K562 (cell line): ENCODE measurements around the gene SLC22A3. TPM values are rescaled to one million over a fixed set of nuclear protein-coding genes. Genes with fewer than 3 reads are reported as not detected.

Source experiments
- ATAC-seq: fragments of 200-7000 bp; cut with Tn5 transposase; 3 replicates; pipeline ENCODE4 v1.9.1; 2020; ENCODE audit warnings: moderate library complexity
- BruUV-seq: library from RNA; stranded (reverse); fragments of 400-500 nt; replicated peaks from 2 replicates; lab custom pipeline; 2021; lab: Mats Ljungman, UMichigan
- CTCF ChIA-PET: fragments of 300-600 bp; formaldehyde crosslinking; extraction: SDS; loops from one replicate; lab custom pipeline; 2021; ENCODE audit warnings: low intra/inter-chr PET ratio; lab: Yijun Ruan, JAX
- POLR2A ChIA-PET: fragments of 300-600, 350-650 bp; sonication (Branson Sonifier 250); formaldehyde crosslinking; extraction: SDS; loops from one replicate; lab custom pipeline; 2021; ENCODE audit warnings: antibody characterized with exemption, inconsistent platforms; lab: Yijun Ruan, JAX
- DNase-seq, 4 experiments: peaks; one replicate each; pipeline versions ENCODE4 v3.0.0 to v3.0.0-alpha.2; 2011 to 2018; ENCODE audit warnings: low spot score in 3 of 4, mixed read lengths in 3 of 4; ENCODE audit errors: extremely low read depth in 1 of 4
- FAIRE-seq: peaks from 2 replicates; lab custom pipeline; 2011; peaks lifted over from hg19 to GRCh38; lab: Jason Lieb, UNC
- H2AFZ ChIP-seq: 2 replicates; pipeline ENCODE4 v1.6.0; 2011; ENCODE audit warnings: low read depth, low read length, control low read depth, inconsistent platforms
- H3K27ac ChIP-seq: fragments of 200-600 bp; 3 replicates; pipeline ENCODE4 v1.8.0; 2011; ENCODE audit warnings: low read depth, mild to moderate bottlenecking, control low read depth, inconsistent platforms, low read length, moderate library complexity, mixed read lengths; ENCODE audit errors: extremely low read depth
- H3K27me3 ChIP-seq, 2 experiments: fragments of 300-600 bp in 1 of 2; 2 replicates in 1 of 2; 3 replicates in 1 of 2; pipeline versions ENCODE4 v1.6.0 to v1.8.0; 2011; ENCODE audit warnings: inconsistent platforms in 2 of 2, low read length in 2 of 2, mild to moderate bottlenecking in 1 of 2, mixed read lengths in 1 of 2, moderate library complexity in 1 of 2; ENCODE audit not compliant: control insufficient read depth in 2 of 2, insufficient read depth in 2 of 2
- H3K36me3 ChIP-seq: fragments of 300-600 bp; 3 replicates; pipeline ENCODE4 v1.8.0; 2011; ENCODE audit warnings: mild to moderate bottlenecking, low read length, inconsistent platforms; ENCODE audit not compliant: control insufficient read depth, insufficient read depth
- H3K4me1 ChIP-seq, 2 experiments: fragments of 200-600 bp in 1 of 2; replicated peaks in 1 of 2; 2 replicates in 1 of 2; 3 replicates in 1 of 2; pipeline versions ENCODE4 v1.5.1 to v1.8.0; 2011; ENCODE audit warnings: inconsistent platforms in 2 of 2, low read length in 2 of 2, mild to moderate bottlenecking in 1 of 2, mixed read lengths in 1 of 2, moderate library complexity in 1 of 2; ENCODE audit not compliant: control insufficient read depth in 2 of 2, insufficient read depth in 2 of 2
- H3K4me2 ChIP-seq: 2 replicates; pipeline ENCODE4 v1.6.1; 2011; ENCODE audit warnings: low read length, control low read depth, inconsistent platforms, mixed read lengths; ENCODE audit not compliant: insufficient read depth
- H3K4me3 ChIP-seq: fragments of 200-600 bp; sonication (generic), shearing (Covaris generic); 2 replicates; pipeline ENCODE4 v1.5.1; 2016; ENCODE audit warnings: control low read depth, inconsistent platforms
- H3K79me2 ChIP-seq: fragments of 200-600 bp; 3 replicates; pipeline ENCODE4 v1.8.0; 2011; ENCODE audit warnings: low read length, inconsistent platforms; ENCODE audit not compliant: control insufficient read depth, insufficient read depth
- H3K9ac ChIP-seq, 2 experiments: 2 replicates each; pipeline versions ENCODE4 v1.6.0 to v1.6.1; 2011; ENCODE audit warnings: low read depth in 2 of 2, low read length in 2 of 2, control low read depth in 1 of 2, inconsistent platforms in 1 of 2, mild to moderate bottlenecking in 1 of 2, mixed read lengths in 1 of 2; ENCODE audit not compliant: insufficient read depth in 1 of 2
- H3K9me1 ChIP-seq: one replicate; pipeline ENCODE4 v1.6.0; 2011; ENCODE audit warnings: inconsistent platforms, mild to moderate bottlenecking, low read length, moderate library complexity; ENCODE audit not compliant: control insufficient read depth, insufficient read depth
- H3K9me3 ChIP-seq: replicated peaks from 2 replicates; pipeline ENCODE4 v1.5.1; 2011; ENCODE audit warnings: low read depth, low read length, inconsistent platforms; ENCODE audit not compliant: control insufficient read depth, insufficient read depth
- H4K20me1 ChIP-seq: replicated peaks from 2 replicates; pipeline ENCODE4 v1.6.1; 2011; ENCODE audit warnings: low read length, inconsistent platforms, mixed read lengths; ENCODE audit not compliant: control insufficient read depth, insufficient read depth
- FIP1L1 ChIP-seq: fragments of 200-400 bp; formaldehyde crosslinking; IDR thresholded peaks from 2 replicates; pipeline ENCODE4 v1.6.1; 2018; ENCODE audit warnings: mild to moderate bottlenecking, low read depth, low read length; ENCODE audit not compliant: poor library complexity, severe bottlenecking
- JUND ChIP-seq, 2 experiments: IDR thresholded peaks; 2 replicates in 1 of 2; 3 replicates in 1 of 2; pipeline ENCODE4 v1.6.1; 2011; ENCODE audit warnings: borderline replicate concordance in 2 of 2, low read depth in 2 of 2, low read length in 2 of 2, improper control_type of control experiment in 1 of 2, missing biosample characterization in 1 of 2, missing genetic modification characterization in 1 of 2, missing genetic modification reagents in 1 of 2
- KLF1 ChIP-seq: fragments of 450-650 bp; IDR thresholded peaks from 2 replicates; pipeline ENCODE4 v1.6.1; 2016; ENCODE audit warnings: missing genetic modification characterization, missing compliant biosample characterization
- KLF10 ChIP-seq: fragments of 250-450 bp; sonication (Bioruptor Pico); IDR thresholded peaks from 2 replicates; pipeline ENCODE4 v1.6.1; 2021; ENCODE audit warnings: matching md5 sums
- SMAD1 ChIP-seq: fragments of 150-350 bp; IDR thresholded peaks from 2 replicates; pipeline ENCODE4 v1.6.1; 2014; ENCODE audit warnings: low read length, low read depth; ENCODE audit not compliant: partially characterized antibody
- SMARCA4 ChIP-seq: fragments of 450-650 bp; IDR thresholded peaks from 2 replicates; pipeline ENCODE4 v1.6.1; 2016
- SRF ChIP-seq, 2 experiments: fragments of 250-450, 450-650 bp in 1 of 2; sonication (Bioruptor Pico) in 1 of 2; sonication (generic) in 1 of 2; formaldehyde crosslinking; IDR thresholded peaks; 2 replicates each; pipeline versions ENCODE4 v1.5.0 to v1.5.1; 2020 to 2022; ENCODE audit warnings: mild to moderate bottlenecking in 1 of 2, missing genetic modification reagents in 1 of 2
- SRSF7 ChIP-seq: fragments of 200-400 bp; formaldehyde crosslinking; optimal IDR thresholded peaks from 2 replicates; pipeline ENCODE3; 2017; ENCODE audit warnings: mild to moderate bottlenecking, low read depth, low read length
- ZNF347 ChIP-seq: fragments of 450-650 bp; formaldehyde crosslinking; IDR thresholded peaks from 2 replicates; pipeline ENCODE4 v1.4.0; 2020; ENCODE audit warnings: low read depth, mild to moderate bottlenecking, moderate library complexity
- ZNF830 ChIP-seq: fragments of 250-450 bp; sonication (Bioruptor Pico); IDR thresholded peaks from 2 replicates; pipeline ENCODE4 v1.5.0; 2021; ENCODE audit warnings: mild to moderate bottlenecking
- WGBS: fragments of 100-300 bp; shearing (Covaris generic); methylation state at CpG from one replicate; pipeline ENCODE4 v1.1.6; 2016; ENCODE audit warnings: low coverage, mixed read lengths; ENCODE audit not compliant: insufficient coverage; ENCODE audit errors: missing lambda C conversion rate; 5-methylcytosine and 5-hydroxymethylcytosine counted together
- in situ Hi-C: fragments of 300-500 bp; cut with MboI; formaldehyde crosslinking; loops from 4 replicates; pipeline ENCODE4 v1.15.0; 2018; ENCODE audit warnings: inconsistent platforms, mixed read lengths
- intact Hi-C: fragments of 100-400 bp; cut with micrococcal nuclease; formaldehyde crosslinking; loops from 2 replicates; pipeline ENCODE4 v1.14.2; 2022
- polyA plus RNA-seq, 8 experiments: library from polyadenylated mRNA; depleted of rRNA in 4 of 8; stranded (reverse) in 5 of 8; unstranded in 3 of 8; fragments of >200 nt; fragmentation: Nextera tagmentation in 2 of 8; fragmentation: Illumina TruSeq in 1 of 8; extraction: Ambion mirVana in 2 of 8; extraction: Trizol in 1 of 8; gene quantifications; 2 replicates each; pipeline versions ENCODE4 v1.2.1 to v1.2.3, GENCODE V29; 2011 to 2014; ENCODE audit warnings: inconsistent platforms in 1 of 8, missing spikeins in 1 of 8
- total RNA-seq, 7 experiments: library from RNA; depleted of rRNA in 6 of 7; stranded (reverse); fragments of >200 nt in 6 of 7; fragmentation: Illumina TruSeq in 2 of 7; extraction: Trizol in 2 of 7; gene quantifications; 2 replicates each; pipeline versions ENCODE4 v1.2.1 to v1.2.3, GENCODE V29; 2011 to 2021; ENCODE audit warnings: low replicate concordance in 1 of 7

Gene SLC22A3
- total and polyA plus RNA-seq, 9 of the 15 experiments (the other 6 are each of a cell fraction or from before 2014, with no cell fraction given): not detected

DNA sequence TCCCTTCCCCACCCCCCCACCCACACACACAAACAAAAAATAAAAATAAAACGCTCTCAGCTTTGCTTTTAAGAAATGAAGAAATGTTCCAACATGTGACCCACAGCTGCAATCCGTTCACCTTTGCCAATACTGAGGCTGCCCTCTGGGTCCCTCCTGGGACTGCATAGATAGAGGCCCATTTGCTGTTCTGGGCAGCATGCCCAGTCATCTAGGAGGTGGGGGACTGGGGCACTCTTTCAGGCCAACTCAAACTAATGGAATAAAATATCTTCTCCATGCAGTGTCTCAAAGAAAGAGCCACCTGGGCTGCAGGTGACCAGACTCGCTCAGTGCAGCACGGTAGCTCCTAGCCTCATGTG is 79.9 kb downstream of the SLC22A3 start:
- 0% methylated on average over 4 of the region's 4 CpGs for WGBS
- Histone ChIP-seq H3K9me3 (no peaks in the 10 kb centered on the region), H3K79me2 (no peaks in the 10 kb centered on the region), H3K27me3 (peaks cover 6 to 10% of the 10 kb centered on the region in 2 experiments), H3K4me1 (no peaks in the 10 kb centered on the region), H4K20me1 (no peaks in the 10 kb centered on the region), H3K4me2 (no peak overlapping the region), H3K27ac (no peak overlapping the region), H2AFZ (no peak overlapping the region), H3K9ac (no peak overlapping the region), H3K36me3 (no peaks in the 10 kb centered on the region), H3K9me1 (no peaks in the 10 kb centered on the region), H3K4me3 (no peak overlapping the region)
- no TSS peak for BruUV-seq
- CTCF ChIA-PET: no interaction called here
- POLR2A ChIA-PET: no interaction called here
- ATAC-seq: no peak
- no peak for DNase-seq
- intact Hi-C loops (no loop called here), in situ Hi-C loops (no loop called here)
- FAIRE-seq: no peak
- TF ChIP-seq SRSF7 (no peak), SRF (CRISPR knock-in tag; IDR thresholded peaks at IDR 0.05) (no peak), KLF10 (no peak)

DNA sequence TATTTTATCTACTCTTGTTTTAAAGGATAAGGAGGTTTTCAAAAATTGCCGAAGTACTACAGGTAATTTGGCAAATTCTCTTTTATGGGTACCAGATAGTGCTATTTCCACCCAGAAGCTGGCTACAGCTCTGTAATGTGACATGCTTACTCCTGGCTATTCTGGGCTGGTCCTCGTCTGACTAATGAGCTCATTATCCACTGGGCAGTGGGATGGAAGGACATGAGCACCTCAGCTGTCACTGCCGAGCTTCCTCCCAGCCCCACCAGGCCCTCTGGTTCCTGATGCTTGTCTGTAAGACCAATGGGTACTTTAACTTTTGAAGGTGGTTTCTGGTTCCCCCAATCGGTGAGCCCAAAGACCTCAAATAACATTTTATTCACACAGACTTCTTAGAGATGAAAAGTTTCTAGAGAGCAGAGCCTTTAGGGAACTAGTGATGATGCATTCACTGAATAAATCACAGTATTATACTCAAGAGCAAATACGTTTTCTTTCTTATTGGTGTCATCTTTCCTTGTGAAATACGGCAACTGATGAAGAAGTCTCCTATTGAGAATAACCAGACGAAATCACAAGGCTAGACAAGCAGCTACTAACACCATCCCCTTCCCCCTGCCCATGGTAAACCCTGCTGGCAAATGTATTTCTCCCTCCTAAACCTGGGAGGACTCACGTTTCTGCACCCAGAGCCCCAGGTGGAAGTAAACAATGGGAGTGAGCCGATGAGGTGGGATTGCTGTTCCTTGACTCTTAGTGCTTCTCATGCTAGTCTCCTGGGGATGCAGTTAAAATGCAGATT is 80.8 kb downstream of the SLC22A3 start:
- Histone ChIP-seq H3K4me1 (no peaks in the 10 kb centered on the region), H3K4me2 (no peak overlapping the region), H3K36me3 (no peaks in the 10 kb centered on the region), H3K4me3 (no peak overlapping the region), H3K9me3 (no peaks in the 10 kb centered on the region), H3K27ac (no peak overlapping the region), H3K79me2 (no peaks in the 10 kb centered on the region), H3K9ac (no peak overlapping the region), H2AFZ (no peak overlapping the region)
- under 1% methylated on average over 9 of the region's 9 CpGs for WGBS
- TF ChIP-seq JUND (IDR thresholded peaks at IDR 0.05; ENCODE audit: borderline replicate concordance, low read depth, low read length) (no peak), JUND (tag; IDR thresholded peaks at IDR 0.05; ENCODE audit: borderline replicate concordance, low read depth, low read length) (no peak), ZNF830 (CRISPR knock-in tag) (no peak), FIP1L1 (no peak), SMARCA4 (no peak), KLF1 (tag) (no peak), SMAD1 (no peak), ZNF347 (no peak)
- TF ChIP-seq, all 486 proteins: peak for 0
- no TSS peak for BruUV-seq
- FAIRE-seq (no peak), ATAC-seq (no peak), DNase-seq (no peak)
- ChIA-PET POLR2A (no interaction called here), CTCF (no interaction called here)
- Histone ChIP-seq H3K27me3 (peaks cover 6 to 10% of the 10 kb centered on the region in 2 experiments), H4K20me1 (no peaks in the 10 kb centered on the region), H3K9me1 (no peaks in the 10 kb centered on the region)
- in situ Hi-C loops: no loop called here
- intact Hi-C loops: no loop called here
